GM20000 (cell line): ENCODE measurements around the gene MRPS18B.

Experiments
- DNase-seq: peaks from one replicate; pipeline ENCODE4 v3.0.0; 2012; ENCODE audit warnings: low spot score
- TF ChIP-seq, protein P1 (sequence below): IDR thresholded peaks from 2 replicates; pipeline ENCODE4 v1.5.1; 2012; ENCODE audit warnings: mild to moderate bottlenecking, control low read depth; ENCODE audit errors: extremely low read depth, missing control alignments

The MRPS18B gene

GRCh38 chr6:30573113-30573512 lies 44.5 kb upstream of the MRPS18B start:
- TF ChIP-seq, protein P1, sequence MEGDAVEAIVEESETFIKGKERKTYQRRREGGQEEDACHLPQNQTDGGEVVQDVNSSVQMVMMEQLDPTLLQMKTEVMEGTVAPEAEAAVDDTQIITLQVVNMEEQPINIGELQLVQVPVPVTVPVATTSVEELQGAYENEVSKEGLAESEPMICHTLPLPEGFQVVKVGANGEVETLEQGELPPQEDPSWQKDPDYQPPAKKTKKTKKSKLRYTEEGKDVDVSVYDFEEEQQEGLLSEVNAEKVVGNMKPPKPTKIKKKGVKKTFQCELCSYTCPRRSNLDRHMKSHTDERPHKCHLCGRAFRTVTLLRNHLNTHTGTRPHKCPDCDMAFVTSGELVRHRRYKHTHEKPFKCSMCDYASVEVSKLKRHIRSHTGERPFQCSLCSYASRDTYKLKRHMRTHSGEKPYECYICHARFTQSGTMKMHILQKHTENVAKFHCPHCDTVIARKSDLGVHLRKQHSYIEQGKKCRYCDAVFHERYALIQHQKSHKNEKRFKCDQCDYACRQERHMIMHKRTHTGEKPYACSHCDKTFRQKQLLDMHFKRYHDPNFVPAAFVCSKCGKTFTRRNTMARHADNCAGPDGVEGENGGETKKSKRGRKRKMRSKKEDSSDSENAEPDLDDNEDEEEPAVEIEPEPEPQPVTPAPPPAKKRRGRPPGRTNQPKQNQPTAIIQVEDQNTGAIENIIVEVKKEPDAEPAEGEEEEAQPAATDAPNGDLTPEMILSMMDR, result no peak
- DNase-seq, result no peak

- TF ChIP-seq, protein P1, result no peak
- DNase-seq, result no peak
These were observed 39.6 kb upstream of the MRPS18B start for GRCh38 chr6:30578051-30578450.

DNA sequence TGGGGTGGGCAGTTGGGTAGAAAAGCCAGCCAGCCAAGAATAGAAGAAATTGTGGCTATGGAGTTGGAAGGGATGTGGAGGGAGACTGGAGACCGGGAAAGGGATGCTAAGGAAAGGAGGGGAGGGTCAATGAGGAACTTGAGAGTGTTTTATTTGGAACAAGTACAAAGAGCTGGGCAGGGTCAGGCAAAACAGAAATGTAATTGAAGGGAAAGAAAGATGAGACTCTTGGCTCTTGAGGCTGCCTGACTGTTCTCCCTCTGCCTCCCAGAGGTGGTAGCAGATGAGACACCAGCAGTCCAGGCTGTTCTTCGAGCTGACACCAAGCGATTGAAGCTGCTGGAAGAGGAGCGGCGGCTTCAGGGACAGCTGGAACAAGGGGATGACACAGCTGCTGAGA lies 33.7 kb upstream of the MRPS18B start:
- TF ChIP-seq, protein P1, result no peak
- no peak for DNase-seq

DNA sequence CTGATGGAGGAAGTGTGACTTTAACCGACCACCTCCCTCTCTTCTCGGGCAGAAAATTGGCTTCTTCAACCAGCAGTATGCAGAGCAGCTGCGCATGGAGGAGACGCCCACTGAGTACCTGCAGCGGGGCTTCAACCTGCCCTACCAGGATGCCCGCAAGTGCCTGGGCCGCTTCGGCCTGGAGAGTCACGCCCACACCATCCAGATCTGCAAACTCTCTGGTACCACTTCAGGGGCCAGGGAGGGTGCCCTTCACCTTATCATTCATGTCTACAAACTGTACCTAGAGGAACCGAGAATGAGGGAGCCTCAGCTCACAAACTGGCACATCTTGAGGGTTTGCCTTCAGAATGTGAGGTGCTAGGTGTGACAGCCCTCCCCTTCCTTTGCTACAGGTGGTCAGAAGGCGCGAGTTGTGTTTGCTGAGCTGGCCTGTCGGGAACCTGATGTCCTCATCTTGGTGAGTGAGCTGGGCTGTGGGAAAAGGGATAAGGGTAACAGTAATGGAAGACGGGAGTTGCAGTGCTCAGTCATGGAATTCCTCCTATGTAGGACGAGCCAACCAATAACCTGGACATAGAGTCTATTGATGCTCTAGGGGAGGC lies 27.8 kb upstream of the MRPS18B start:
- DNase-seq, result no peak
- TF ChIP-seq, protein P1, result no peak

- TF ChIP-seq, protein P1, result no peak
- DNase-seq, result no peak
These were observed 27.1 kb upstream of the MRPS18B start for GRCh38 chr6:30590509-30590908.

DNA sequence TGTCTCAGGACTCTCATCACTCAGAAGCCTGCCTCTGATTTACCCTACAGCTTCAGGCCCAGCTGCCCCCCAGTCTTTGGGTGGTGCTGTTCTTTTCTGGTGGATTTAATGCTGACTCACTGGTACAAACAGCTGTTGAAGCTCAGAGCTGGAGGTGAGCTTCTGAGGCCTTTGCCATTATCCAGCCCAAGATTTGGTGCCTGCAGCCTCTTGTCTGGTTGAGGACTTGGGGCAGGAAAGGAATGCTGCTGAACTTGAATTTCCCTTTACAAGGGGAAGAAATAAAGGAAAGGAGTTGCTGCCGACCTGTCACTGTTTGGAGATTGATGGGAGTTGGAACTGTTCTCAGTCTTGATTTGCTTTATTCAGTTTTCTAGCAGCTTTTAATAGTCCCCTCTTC lies 26.6 kb upstream of the MRPS18B start:
- TF ChIP-seq, protein P1, result no peak
- no peak for DNase-seq

GRCh38 chr6:30592287-30592686 lies 25.4 kb upstream of the MRPS18B start:
- DNase-seq, result no peak
- TF ChIP-seq, protein P1, result no peak
